Transverse colon (tissue), 3 donors: Measurements from ENCODE around the gene NUTM2D.
"Not testable (repeated sequence)": the region's sequence is repeated elsewhere in the genome, so short reads cannot be mapped to it uniquely, and the experiment has no call there.

Experiments used
- POLR2A ChIP-seq: fragments of 450-650 bp; IDR thresholded peaks from one replicate; pipeline ENCODE4 v1.6.1; 2016; ENCODE audit warnings: antibody characterized with exemption, mild to moderate bottlenecking, moderate library complexity
- TF ChIP-seq, protein P1 (sequence below), 5 experiments: fragments of 200-600 bp in 3 of 5; fragments of 450-650 bp in 2 of 5; sonication (generic) in 3 of 5; IDR thresholded peaks; 1 replicate in 2 of 5; 2 replicates in 3 of 5; pipeline ENCODE4 v1.5.1; 2016 to 2017; ENCODE audit warnings: antibody characterized with exemption in 5 of 5, inconsistent platforms in 3 of 5, mild to moderate bottlenecking in 2 of 5, moderate library complexity in 1 of 5

DNA sequence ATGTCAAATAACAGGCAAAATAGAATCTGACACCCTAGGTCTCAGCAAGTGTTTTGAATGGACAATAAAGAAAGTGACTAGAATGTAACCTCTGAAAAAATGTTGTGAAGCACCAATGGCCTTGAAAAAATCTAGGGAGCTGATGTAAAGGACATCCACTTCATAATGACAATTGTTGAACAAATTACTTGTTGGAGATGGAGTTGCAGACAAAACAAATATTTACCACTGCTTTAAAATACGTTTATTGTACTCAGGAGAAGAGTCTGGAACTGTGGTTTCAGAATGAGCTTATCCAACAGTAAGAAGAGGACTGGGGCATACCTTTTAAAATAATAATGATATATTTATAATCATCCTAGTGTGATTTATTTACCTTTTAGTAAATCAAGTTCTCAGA, 11.8 kb upstream of the NUTM2D start:
- TF ChIP-seq, protein P1, sequence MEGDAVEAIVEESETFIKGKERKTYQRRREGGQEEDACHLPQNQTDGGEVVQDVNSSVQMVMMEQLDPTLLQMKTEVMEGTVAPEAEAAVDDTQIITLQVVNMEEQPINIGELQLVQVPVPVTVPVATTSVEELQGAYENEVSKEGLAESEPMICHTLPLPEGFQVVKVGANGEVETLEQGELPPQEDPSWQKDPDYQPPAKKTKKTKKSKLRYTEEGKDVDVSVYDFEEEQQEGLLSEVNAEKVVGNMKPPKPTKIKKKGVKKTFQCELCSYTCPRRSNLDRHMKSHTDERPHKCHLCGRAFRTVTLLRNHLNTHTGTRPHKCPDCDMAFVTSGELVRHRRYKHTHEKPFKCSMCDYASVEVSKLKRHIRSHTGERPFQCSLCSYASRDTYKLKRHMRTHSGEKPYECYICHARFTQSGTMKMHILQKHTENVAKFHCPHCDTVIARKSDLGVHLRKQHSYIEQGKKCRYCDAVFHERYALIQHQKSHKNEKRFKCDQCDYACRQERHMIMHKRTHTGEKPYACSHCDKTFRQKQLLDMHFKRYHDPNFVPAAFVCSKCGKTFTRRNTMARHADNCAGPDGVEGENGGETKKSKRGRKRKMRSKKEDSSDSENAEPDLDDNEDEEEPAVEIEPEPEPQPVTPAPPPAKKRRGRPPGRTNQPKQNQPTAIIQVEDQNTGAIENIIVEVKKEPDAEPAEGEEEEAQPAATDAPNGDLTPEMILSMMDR (IDR thresholded peaks at IDR 0.05) = not testable (repeated sequence)
- TF ChIP-seq POLR2A = not testable (repeated sequence)
